GM19463 (cell line): Measurements from ENCODE around the gene EXT2.

Experiments used
- ATAC-seq: cut with Tn5 transposase; IDR thresholded peaks from one replicate; pipeline ENCODE4 v1.9.1; 2021; ENCODE audit warnings: mild to moderate bottlenecking, moderate library complexity; ENCODE audit not compliant: unreplicated experiment

EXT2 gene

DNA sequence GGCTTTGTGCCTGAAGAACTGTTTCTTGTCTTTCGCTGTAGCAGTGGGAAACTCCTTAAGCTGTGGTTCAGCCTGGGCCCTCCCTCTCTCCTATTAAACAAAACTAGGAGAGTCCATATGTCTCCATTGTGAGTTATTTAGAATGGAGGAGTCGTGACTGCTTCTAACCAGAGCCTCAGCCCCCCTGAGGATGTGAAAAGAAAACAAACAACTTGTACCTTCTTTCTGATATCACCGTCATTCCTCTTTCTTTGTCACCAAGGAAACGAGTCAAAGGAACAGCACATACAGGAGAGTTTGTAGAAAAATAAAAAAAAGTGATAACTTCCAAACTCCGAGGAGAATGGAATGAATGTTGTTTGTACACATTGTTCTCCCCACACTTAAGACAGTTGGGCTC, 11.6 kb upstream of the EXT2 start:
- ATAC-seq: no peak

GRCh38 chr11:44085330-44085729, 10.1 kb upstream of the EXT2 start:
- ATAC-seq: no peak

DNA sequence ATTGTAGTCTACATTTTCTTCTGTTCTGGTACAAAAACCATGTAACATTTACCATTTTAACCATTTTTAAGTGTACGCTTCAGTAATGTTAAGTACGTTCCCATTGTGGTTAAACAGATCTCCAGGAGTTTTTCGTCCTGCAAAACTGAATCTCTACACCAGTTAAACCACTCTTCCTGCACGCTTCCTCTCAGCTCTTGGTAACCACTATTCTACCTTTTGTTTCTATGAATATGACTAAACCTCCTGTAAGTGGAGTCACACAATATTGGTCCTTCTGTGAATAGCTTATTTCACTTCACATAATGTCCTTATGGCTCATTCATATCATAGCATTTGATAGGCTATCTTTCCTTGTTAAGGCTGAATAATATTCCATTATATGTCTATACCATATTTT, 7.1 kb upstream of the EXT2 start:
- ATAC-seq: no peak

- no peak for ATAC-seq
Measured at GRCh38 chr11:44088871-44089270, 6.6 kb upstream of the EXT2 start.

GRCh38 chr11:44090539-44090938, 4.9 kb upstream of the EXT2 start:
- ATAC-seq: no peak

GRCh38 chr11:44094260-44094868, 1.1 kb upstream of the EXT2 start:
- peak; percentile 31 for ATAC-seq

DNA sequence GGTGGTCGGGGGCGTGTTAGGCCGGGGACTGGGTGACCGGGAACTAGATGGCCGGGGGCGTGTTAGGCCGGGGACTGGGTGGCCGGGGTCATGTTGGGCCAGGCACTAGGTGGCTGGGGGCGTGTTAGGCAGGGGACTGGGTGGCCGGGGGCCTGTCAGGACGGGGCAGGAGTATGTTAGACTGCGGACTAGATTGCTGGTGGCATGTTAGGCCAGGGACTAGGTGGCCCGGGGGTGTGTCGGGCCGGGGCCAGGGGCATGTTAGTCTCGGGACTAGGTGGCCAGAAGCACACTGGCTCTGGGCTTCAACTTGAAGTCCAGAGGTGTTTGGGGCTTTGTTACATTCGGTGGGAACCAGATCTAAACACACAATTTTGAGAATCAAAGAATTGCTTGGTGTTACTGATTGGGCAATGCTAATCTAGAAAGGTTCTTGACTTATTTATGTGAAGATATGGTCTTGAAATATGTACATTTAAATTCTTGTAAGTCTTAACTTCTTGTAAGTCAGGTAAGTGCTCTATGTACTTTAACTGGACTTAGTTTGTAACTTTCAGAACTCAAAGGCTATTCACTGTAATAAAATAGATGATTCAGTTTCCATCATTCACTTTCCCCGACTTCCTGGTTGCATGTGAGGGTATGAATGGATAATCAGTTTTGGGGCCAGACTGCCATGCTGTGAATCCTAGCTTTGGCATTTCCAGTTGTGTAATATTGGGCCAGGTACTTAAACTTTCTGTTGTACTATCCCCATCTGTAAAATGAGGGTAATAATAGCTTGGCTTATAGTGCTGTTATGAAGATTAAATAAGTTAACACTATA, 1.1 kb downstream of the EXT2 start:
- no peak for ATAC-seq

DNA sequence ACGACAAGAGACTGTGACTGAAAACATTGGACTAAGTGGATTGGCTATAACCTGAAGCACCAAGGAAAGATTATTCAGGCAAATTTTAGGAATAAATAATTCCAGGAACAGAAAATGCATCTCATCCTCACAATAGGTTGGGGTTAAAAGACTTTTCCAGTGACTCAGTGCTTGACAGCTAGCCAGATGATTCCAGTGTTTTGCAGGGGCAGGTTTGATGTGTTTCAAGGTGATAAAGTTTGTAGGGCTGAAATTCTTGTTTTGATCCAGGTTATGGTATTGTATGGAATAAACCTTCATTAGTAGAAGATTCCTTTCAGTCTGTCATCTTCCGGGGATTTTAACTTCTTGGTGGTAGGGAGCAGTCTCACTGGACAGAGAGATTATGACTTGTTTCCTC, 2.3 kb downstream of the EXT2 start:
- ATAC-seq: no peak

DNA sequence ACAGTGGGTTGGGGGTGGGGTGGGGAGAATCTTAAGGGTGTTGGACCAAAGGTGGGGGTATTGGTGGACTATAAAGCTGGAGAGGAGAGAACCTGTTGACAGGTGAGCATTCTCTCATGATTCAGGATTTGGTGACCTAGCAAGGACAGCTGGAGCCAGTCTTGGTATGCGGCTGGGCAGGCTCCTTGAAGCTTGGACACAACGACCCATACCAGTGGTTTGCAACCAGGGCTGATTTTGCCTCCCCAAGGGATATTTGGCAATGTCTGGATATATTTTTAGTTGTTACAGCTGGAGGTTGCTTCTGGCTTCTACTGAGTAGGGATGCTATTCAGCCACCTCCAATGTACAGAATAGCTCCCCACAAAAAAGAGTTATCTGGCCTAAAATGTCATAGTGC, 5.6 kb downstream of the EXT2 start:
- ATAC-seq: no peak

- ATAC-seq: no peak
Measured at GRCh38 chr11:44104481-44105294, 9.2 kb downstream of the EXT2 start.

DNA sequence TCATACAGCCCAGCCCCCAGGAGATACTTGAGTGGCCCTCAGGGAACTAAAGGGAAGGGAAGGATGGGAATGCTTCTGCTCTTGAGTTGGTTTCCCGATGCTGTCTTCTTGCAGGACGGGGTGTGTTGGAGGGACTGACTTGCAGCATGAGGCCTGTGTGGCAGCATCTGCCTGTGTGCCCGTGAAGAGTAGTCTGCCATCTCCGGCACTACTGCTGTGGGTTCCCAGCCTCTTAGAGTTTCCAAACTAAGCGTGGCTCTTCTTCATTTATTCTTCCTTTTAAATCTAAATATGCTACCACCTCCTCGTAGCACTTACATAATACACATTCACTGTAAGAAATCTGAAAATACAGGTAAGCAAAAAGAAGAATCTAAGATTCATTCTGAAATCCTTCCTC, 12.8 kb downstream of the EXT2 start:
- no peak for ATAC-seq

DNA sequence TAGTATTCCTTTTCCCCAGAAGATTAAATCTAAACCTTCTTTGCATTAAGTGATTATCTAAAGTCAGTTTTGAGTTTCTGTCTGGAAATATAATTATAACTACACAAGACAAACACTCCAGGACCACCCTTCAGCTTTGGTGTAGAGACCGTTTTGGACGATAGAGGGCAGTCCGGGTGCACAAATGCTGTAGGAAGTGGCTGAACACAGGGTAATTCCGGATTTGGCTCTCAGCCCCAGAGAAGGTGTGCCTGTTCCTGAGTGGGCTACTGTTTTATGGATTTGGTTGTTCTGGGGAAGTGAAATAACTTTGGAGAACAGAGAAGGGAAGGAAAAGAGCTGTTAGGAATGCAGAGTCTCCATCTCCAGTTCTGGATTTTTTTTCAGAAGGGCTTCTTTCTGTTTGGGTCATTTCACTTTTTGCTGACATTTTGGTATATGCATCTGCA, 14.8 kb downstream of the EXT2 start:
- peak; percentile 90 for ATAC-seq

DNA sequence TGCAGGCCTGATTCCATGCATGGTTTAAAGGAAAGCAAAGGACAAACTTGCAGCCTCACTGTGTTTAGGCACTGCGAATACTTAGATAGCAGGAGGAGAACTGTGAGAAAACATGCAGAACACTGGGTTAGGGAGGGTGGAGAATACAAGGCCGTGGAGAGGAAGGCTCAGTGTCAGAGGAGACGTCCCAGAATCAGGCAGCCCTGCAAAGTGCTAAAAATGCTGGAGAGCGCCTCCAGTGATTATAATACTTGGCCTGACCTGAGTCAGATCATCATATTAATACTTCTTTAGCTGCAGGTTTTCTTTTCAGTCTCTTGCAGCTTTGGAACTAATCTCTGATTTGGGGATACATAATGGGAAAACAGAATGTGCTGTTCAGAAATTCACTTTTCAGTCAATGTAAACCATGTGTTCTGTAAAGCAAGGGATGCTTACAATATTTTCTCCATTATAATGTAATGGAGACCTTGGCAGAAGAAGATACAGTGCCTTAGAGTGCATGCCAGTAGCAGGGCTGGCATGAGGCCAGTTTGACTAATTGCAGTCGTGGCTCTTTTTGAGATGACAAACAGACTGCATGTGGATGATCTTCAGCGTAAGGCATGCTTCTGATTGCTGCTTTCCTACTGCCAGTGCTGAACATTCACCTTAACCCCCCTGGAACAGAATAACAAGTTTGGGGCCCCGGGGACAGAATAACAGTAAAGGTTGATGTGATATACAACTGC, 16.8 kb downstream of the EXT2 start:
- ATAC-seq: no peak

DNA sequence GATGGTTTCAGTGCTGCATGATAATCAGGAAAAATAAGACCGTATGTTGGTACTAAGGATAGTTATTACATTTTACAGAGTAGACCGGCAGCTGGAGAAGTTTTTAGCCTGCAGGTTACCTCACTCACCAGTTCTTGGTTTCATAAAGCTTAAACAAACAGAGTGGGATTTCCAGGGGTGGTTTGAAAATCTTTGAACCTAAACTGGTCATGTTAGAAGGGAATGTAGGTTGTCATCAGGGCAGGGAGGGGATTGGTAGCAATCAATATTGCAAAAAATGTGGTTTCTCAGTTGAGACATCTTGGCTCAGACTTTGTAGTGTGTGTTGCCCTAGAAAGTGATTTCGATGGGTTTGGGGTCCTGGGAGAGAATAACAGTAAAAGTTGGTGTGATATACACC, 17.5 kb downstream of the EXT2 start:
- no peak for ATAC-seq

DNA sequence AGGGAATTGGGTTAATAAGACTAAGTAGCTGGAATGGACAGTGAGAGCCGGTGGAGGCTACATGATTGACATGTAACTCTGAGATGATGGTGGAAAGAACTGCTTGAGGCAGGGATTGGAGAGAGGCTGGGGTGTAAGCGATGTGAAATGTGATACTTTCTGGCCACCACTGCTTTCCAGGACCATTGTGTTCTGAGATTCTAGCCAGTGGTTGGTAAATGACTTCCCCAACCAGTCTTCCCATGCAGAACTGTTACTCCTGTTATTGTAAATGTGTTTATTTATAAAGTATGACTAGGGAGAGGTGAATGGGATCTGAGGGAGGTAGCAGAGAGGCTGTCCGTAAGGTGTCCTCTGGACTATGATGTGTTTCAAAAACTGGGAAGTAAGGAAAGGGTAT, 18.1 kb downstream of the EXT2 start:
- ATAC-seq: no peak

- no peak for ATAC-seq
Measured at GRCh38 chr11:44116234-44116830, 20.9 kb downstream of the EXT2 start.

GRCh38 chr11:44120169-44120568, 24.7 kb downstream of the EXT2 start:
- ATAC-seq: no peak

- ATAC-seq: no peak
Measured at GRCh38 chr11:44125598-44125997, 30.1 kb downstream of the EXT2 start.

DNA sequence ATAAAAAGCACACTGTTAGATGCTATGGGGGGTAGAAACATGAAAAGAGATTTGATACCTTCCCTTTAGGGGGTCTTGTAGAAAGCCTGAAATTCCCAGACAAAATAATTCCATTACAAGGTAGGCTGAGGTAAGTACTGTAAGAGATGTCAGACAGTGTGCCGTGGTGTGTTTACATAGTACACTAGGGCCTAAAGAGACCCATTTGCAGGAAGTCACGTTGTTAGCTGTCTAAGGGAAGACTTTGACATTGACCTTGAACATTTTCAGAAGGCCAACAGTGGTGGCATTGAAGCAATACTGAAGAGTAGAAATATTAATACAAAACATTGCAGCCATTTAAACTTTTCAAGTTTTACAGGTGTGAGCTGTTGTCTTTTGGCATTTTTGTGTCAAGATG, 30.8 kb downstream of the EXT2 start:
- no peak for ATAC-seq

DNA sequence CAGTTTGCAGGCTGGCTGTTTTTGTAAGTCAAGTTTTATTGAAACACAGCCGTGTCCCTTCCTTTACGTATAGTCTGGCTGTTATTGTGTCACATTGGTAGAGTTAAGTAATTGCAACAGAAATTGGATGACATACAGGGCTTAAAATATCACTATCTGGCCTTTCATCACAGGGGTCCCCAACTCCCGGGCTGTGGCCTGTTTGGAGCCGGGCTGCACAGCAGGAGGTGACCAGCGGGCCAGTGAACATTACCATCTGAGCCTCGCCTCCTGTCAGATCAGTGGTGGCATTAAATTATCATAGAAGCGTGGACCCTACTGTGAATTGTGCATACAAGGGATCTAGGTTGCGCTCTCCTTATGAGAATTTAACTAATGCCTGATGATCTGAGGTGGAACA, 31.7 kb downstream of the EXT2 start:
- no peak for ATAC-seq

DNA sequence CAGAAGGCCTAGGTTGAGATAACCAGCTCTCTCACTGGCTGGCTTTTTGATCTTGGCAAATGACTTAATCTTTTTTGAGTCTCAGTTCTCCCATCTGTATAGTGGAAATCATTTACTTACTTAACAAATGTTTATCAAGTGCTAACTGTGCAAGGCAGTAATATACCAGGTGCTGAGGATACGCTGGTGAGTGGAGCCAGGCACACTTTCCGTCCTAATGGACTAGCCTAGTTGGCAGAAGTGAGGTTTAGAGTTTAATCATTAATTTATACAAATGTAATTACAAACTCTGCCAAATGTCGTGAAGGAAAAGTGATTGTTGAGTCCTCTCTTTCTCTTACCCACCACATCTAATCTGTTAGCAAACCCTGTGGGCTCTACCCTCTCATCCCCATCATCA, 33.3 kb downstream of the EXT2 start:
- no peak for ATAC-seq
